Hepatocyte (in vitro differentiated cells): ENCODE data around the gene DENND1A. TPM values are rescaled to one million over a fixed set of nuclear protein-coding genes. Genes with fewer than 3 reads are reported as not detected.

ENCODE experiments used
- DNase-seq: peaks from one replicate; pipeline ENCODE4 v3.0.0-alpha.2; 2016; ENCODE audit warnings: low spot score
- H2AFZ ChIP-seq: fragments of 200-600 bp; sonication (generic); 2 replicates; pipeline ENCODE4 v1.6.0; 2016; ENCODE audit warnings: antibody characterized with exemption, mild to moderate bottlenecking
- H3K27ac ChIP-seq: fragments of 200-600 bp; sonication (generic); 2 replicates; pipeline ENCODE4 v1.5.1; 2016; ENCODE audit warnings: mild to moderate bottlenecking
- H3K27me3 ChIP-seq: fragments of 200-600 bp; sonication (generic); 2 replicates; pipeline ENCODE4 v1.6.1; 2016
- H3K36me3 ChIP-seq: fragments of 200-600 bp; sonication (generic); replicated peaks from 2 replicates; pipeline ENCODE4 v1.5.1; 2016; ENCODE audit warnings: low read depth; ENCODE audit not compliant: insufficient read depth
- H3K4me1 ChIP-seq: fragments of 200-600 bp; sonication (generic); 2 replicates; pipeline ENCODE4 v1.5.1; 2016; ENCODE audit warnings: mild to moderate bottlenecking, moderate library complexity; ENCODE audit not compliant: insufficient read depth
- H3K4me2 ChIP-seq: fragments of 200-600 bp; sonication (generic); 2 replicates; pipeline ENCODE4 v1.6.0; 2016
- H3K4me3 ChIP-seq: fragments of 200-600 bp; sonication (generic); 2 replicates; pipeline ENCODE4 v1.5.1; 2016; ENCODE audit warnings: mild to moderate bottlenecking
- H3K79me2 ChIP-seq: fragments of 200-600 bp; sonication (generic); 2 replicates; pipeline ENCODE4 v1.6.0; 2017; ENCODE audit warnings: mild to moderate bottlenecking
- H3K9me2 ChIP-seq: fragments of 200-600 bp; sonication (generic); replicated peaks from 2 replicates; pipeline ENCODE4 v1.6.0; 2017; ENCODE audit warnings: mild to moderate bottlenecking; ENCODE audit not compliant: insufficient read depth
- H3K9me3 ChIP-seq: fragments of 200-600 bp; sonication (generic); 2 replicates; pipeline ENCODE4 v1.5.1; 2016; ENCODE audit warnings: low read depth, mild to moderate bottlenecking
- H4K20me1 ChIP-seq: fragments of 200-600 bp; sonication (generic); 2 replicates; pipeline ENCODE4 v1.6.0; 2016; ENCODE audit warnings: mild to moderate bottlenecking; ENCODE audit not compliant: insufficient read depth, poor library complexity, severe bottlenecking
- EZH2 ChIP-seq: fragments of 200-600 bp; sonication (generic); IDR thresholded peaks from 2 replicates; pipeline ENCODE4 v1.6.1; 2016; ENCODE audit warnings: antibody characterized with exemption, mild to moderate bottlenecking, borderline replicate concordance
- EZH2phosphoT487 ChIP-seq: fragments of 200-600 bp; sonication (generic); IDR thresholded peaks from one replicate; pipeline ENCODE4 v1.6.1; 2018; ENCODE audit warnings: antibody characterized with exemption, mild to moderate bottlenecking, low read depth, moderate library complexity; ENCODE audit not compliant: unreplicated experiment, severe bottlenecking
- WGBS: methylation state at CpG from one replicate; pipeline ENCODE4 v1.1.6; 2016; ENCODE audit warnings: low lambda C conversion rate; ENCODE audit errors: missing lambda C conversion rate; 5-methylcytosine and 5-hydroxymethylcytosine counted together
- polyA plus RNA-seq: library from polyadenylated mRNA; unstranded; fragments of >200 nt; fragmentation: Nextera tagmentation; extraction: Ambion mirVana; gene quantifications from 2 replicates; pipeline ENCODE4 v1.2.1, GENCODE V29; 2016
- total RNA-seq: library from RNA; depleted of rRNA; stranded (reverse); fragments of >200 nt; gene quantifications from 2 replicates; pipeline ENCODE4 v1.2.3, GENCODE V29; 2014
- TF ChIP-seq, protein P1 (sequence below): fragments of 200-600 bp; sonication (generic); IDR thresholded peaks from 2 replicates; pipeline ENCODE4 v1.5.1; 2016; ENCODE audit warnings: antibody characterized with exemption, mild to moderate bottlenecking; ENCODE audit not compliant: poor library complexity

The DENND1A gene
- total and polyA plus RNA-seq, 2 experiments from 2014 or later = 24.0 to 28.9 TPM

DNA sequence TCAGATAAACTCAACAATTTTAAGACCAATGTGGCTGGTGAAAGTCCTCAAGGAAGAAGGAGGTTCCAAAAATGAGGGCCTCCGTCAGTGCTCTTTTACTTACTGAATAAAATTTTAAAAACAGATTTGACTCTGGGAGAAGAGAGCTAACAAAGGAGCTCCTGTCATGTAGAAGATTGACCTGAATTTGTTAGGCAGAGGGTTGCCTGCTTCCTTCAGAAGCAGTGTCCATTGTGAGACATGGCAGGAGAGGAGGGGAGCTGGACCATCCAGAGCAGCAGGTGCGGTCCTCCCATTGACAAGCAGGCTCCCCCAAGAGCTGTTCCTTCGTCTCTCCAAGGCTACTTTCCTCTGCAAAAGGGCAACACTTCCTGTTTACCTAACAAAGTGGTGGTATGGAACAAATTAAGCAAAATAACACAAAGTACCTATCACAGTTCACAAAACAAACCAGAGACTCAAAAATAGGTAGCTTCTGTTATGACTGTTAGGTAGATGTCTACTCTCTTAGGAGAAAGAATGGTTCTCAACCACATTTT is 238.1 kb downstream of the DENND1A start:
- Histone ChIP-seq H3K4me2 (no peak overlapping the region), H3K4me1 (peaks cover 3% of the 10 kb centered on the region), H3K9me3 (no peaks in the 10 kb centered on the region), H3K4me3 (no peak overlapping the region), H3K79me2 (no peaks in the 10 kb centered on the region), H2AFZ (no peak overlapping the region), H3K9me2 (no peaks in the 10 kb centered on the region), H4K20me1 (no peaks in the 10 kb centered on the region), H3K27ac (no peak overlapping the region), H3K36me3 (no peaks in the 10 kb centered on the region), H3K27me3 (peaks cover 14% of the 10 kb centered on the region)
- no peak for DNase-seq
- WGBS = 92% methylated on average over 3 of the region's 3 CpGs
- TF ChIP-seq, protein P1, sequence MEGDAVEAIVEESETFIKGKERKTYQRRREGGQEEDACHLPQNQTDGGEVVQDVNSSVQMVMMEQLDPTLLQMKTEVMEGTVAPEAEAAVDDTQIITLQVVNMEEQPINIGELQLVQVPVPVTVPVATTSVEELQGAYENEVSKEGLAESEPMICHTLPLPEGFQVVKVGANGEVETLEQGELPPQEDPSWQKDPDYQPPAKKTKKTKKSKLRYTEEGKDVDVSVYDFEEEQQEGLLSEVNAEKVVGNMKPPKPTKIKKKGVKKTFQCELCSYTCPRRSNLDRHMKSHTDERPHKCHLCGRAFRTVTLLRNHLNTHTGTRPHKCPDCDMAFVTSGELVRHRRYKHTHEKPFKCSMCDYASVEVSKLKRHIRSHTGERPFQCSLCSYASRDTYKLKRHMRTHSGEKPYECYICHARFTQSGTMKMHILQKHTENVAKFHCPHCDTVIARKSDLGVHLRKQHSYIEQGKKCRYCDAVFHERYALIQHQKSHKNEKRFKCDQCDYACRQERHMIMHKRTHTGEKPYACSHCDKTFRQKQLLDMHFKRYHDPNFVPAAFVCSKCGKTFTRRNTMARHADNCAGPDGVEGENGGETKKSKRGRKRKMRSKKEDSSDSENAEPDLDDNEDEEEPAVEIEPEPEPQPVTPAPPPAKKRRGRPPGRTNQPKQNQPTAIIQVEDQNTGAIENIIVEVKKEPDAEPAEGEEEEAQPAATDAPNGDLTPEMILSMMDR = no peak
- TF ChIP-seq EZH2phosphoT487 (no peak), EZH2 (no peak)

DNA sequence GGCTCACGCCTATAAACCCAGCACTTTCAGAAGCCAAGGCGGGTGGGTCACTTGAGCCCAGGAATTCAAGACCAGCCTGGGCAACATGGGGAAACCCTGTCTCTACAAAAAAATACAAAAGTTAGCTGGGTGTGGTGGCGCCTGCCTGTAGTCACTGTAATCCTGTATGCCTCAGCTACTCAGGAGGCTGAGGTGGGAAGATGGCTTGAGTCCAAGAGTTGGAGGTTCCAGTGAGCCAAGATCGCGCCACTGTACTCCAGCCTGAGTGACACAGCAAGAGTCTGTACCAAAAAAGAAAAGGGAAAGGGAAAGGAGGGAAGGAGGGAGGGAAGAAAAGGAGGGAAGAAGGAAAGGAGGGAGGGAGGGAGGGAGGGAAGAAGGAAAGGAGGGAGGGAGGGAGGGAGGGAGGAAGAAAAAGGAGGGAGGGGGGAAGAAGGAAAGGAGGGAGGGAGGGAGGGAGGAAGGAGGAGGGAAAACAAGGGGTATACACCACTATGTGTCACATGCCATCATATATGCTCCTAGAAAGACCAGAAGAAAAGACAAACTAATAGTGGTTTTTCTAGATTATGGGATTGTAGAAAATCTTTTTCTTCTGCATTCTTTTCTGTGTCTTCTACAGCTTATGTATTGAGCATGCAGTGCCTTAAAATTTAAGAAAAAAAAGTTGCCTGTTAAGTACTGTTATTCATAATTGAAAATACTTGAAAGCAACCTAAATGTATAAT is 240.1 kb downstream of the DENND1A start:
- no peak overlapping the region for H3K27ac ChIP-seq
- H3K4me1 ChIP-seq = peaks cover 4% of the 10 kb centered on the region
- H3K27me3 ChIP-seq = peaks cover 20% of the 10 kb centered on the region
- no peaks in the 10 kb centered on the region for H4K20me1 ChIP-seq
- H3K4me3 ChIP-seq = no peak overlapping the region
- TF ChIP-seq EZH2 = no peak
- TF ChIP-seq, protein P1 = no peak
- no peak for TF ChIP-seq EZH2phosphoT487
- H3K36me3 ChIP-seq = no peaks in the 10 kb centered on the region
- H2AFZ ChIP-seq = no peak overlapping the region
- DNase-seq = no peak
- WGBS = 95% methylated on average over 5 of the region's 5 CpGs
- no peaks in the 10 kb centered on the region for H3K9me3 ChIP-seq
- H3K4me2 ChIP-seq = no peak overlapping the region
- no peaks in the 10 kb centered on the region for H3K9me2 ChIP-seq
- no peaks in the 10 kb centered on the region for H3K79me2 ChIP-seq

DNA sequence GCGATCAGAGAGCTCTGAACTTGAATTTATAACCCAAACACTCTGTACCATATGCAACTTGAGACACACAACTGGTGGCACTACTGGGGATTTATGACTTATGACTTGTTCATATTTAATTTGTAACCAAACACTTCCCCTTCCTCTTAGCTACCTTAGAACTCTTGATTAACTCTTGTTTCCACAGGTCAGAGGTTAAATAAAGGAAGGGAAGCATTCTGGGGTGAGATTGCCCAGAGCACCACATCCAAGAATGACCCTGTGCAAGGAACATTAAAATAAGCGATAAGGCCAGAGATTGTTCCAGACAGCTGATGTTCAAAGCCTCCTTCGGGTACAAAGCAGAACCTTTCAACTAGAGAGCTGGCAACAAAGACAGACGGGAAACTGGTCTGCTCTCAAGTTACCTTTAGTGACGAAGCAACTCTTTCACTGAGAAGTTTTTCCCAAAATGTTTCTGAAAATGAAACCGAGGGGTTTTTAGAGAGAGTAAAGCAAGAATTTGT is 242.6 kb downstream of the DENND1A start:
- Histone ChIP-seq H3K79me2 (no peaks in the 10 kb centered on the region), H3K4me3 (no peak overlapping the region), H3K9me3 (no peaks in the 10 kb centered on the region), H2AFZ (no peak overlapping the region), H3K9me2 (no peaks in the 10 kb centered on the region), H4K20me1 (no peaks in the 10 kb centered on the region), H3K27me3 (peaks cover 43% of the 10 kb centered on the region), H3K36me3 (no peaks in the 10 kb centered on the region), H3K27ac (no peak overlapping the region), H3K4me2 (peak overlapping the region; percentile 13), H3K4me1 (peaks cover 4% of the 10 kb centered on the region)
- TF ChIP-seq, protein P1 = no peak
- TF ChIP-seq EZH2 = no peak
- TF ChIP-seq EZH2phosphoT487 = no peak
- DNase-seq = no peak
- 46% methylated on average over 6 of the region's 6 CpGs for whole genome bisulfite sequencing
